ENCODE results near the gene ST6GALNAC6.

Gene ST6GALNAC6

DNA sequence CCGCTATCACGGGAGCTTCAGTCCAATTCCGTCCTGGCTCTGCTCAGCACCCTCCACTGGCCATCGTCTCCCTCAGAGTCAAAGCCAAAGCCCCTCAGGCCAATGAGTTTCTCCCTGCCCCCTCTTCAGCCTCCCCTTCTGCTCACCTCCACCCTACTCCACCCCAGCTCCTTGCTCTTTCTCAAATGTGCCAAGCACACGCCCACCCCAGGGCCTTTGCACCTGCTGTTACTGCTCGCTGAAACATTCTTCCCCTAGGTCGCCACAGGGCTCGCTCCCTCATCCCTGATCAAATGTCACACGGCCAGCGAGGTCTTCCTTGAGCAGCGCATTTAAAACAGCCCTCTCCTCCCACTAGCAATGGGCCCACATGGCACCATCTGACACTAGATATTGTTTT, 38.6 kb downstream of the ST6GALNAC6 start:
- Histone ChIP-seq H3K36me3 (ENCODE audit: control insufficient read depth, insufficient read depth, low read length) (no peaks in the 10 kb centered on the region), H3K9me3 (ENCODE audit: control insufficient read depth, low read length) (no peaks in the 10 kb centered on the region), H3K4me3 (ENCODE audit: extremely low read depth, insufficient read depth, low read length, poor library complexity, severe bottlenecking) (no peak overlapping the region), H3K4me1 (ENCODE audit: control insufficient read depth, insufficient read depth, low read length, poor library complexity, severe bottlenecking) (peaks cover 17% of the 10 kb centered on the region), H3K27ac (ENCODE audit: low read depth, low read length, severe bottlenecking) (no peak overlapping the region)
- 98 to 99% methylated on average over 10 of the region's 11 CpGs for WGBS, 2 experiments (ENCODE audit: insufficient coverage in 2 of 2)

DNA sequence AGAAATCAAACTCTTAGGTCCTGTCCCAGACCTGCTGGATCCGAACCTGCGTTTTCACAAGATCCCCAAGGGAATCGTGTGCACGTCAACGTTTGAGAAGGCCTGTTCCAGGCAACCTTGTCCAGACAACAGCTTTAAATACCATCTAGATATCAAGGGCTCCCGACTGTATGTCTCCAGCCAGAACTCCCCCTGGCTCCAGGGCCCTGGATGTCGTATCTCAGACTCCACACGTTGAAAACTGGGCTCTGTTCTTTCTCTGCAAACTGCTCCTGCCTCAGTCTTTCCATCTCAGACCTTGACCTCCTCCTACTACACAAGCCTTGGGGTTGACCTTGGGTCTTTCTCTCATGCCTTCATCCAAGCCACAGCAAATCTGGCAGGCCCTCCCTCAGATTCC, 39.1 kb downstream of the ST6GALNAC6 start:
- Histone ChIP-seq H3K36me3 (ENCODE audit: control insufficient read depth, insufficient read depth, low read length) (no peaks in the 10 kb centered on the region), H3K4me3 (ENCODE audit: extremely low read depth, insufficient read depth, low read length, poor library complexity, severe bottlenecking) (no peak overlapping the region), H3K9me3 (ENCODE audit: control insufficient read depth, low read length) (no peaks in the 10 kb centered on the region), H3K4me1 (ENCODE audit: control insufficient read depth, insufficient read depth, low read length, poor library complexity, severe bottlenecking) (peaks cover 20% of the 10 kb centered on the region), H3K27ac (ENCODE audit: low read depth, low read length, severe bottlenecking) (no peak overlapping the region)
- 82 to 87% methylated on average over 8 of the region's 8 CpGs for WGBS, 2 experiments (ENCODE audit: insufficient coverage in 2 of 2)

DNA sequence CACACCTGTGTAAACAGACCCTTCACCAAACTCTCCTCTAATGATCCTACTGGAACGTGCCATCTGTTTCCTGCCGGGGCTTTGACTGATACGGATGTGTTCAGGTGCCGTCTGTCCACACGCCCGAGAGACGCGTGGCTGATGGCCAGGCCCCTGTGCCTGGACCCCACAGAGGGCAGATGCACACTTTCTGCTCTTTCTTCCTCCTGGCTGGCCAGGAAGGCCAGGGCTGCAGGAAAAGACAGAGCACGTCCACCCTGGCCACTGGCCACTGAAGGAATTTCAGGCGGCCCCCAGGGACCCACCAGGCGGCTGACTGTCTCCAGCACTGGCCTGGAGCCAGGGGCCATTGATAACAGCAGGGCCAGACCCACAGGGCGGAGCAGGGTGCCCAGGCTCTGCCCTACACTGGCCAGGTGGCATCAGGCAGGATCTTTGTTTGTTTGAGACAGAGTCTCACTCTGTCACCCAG, 41.3 kb downstream of the ST6GALNAC6 start:
- H3K27ac ChIP-seq (ENCODE audit: low read depth, low read length, severe bottlenecking), result no peak overlapping the region
- H3K36me3 ChIP-seq (ENCODE audit: control insufficient read depth, insufficient read depth, low read length), result no peaks in the 10 kb centered on the region
- no peaks in the 10 kb centered on the region for H3K9me3 ChIP-seq (ENCODE audit: control insufficient read depth, low read length)
- peaks cover 30% of the 10 kb centered on the region for H3K4me1 ChIP-seq (ENCODE audit: control insufficient read depth, insufficient read depth, low read length, poor library complexity, severe bottlenecking)
- no peak overlapping the region for H3K4me3 ChIP-seq (ENCODE audit: extremely low read depth, insufficient read depth, low read length, poor library complexity, severe bottlenecking)
- 91 to 96% methylated on average over 12 of the region's 12 CpGs for WGBS, 2 experiments (ENCODE audit: insufficient coverage in 2 of 2)

DNA sequence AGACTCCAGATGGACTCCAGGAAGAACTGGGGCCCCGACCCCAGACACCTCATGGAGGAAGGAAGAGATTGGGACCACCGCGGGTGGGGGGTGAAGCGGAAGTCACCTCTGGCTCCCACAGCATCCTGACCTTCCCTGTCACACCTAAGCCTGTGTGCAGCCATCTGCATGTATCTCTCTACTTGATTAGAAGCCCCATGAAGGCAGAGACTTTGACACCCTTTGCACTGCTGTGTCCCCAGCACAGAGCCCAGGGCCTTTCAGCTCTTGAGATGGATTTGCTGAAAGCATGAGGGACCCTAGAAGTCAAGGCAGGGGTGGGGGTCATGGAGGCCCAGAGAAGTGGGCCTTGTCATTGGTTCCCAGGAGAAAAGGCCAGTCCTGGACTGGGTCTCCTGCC, 42.1 kb downstream of the ST6GALNAC6 start:
- H3K4me3 ChIP-seq (ENCODE audit: extremely low read depth, insufficient read depth, low read length, poor library complexity, severe bottlenecking), result no peak overlapping the region
- H3K9me3 ChIP-seq (ENCODE audit: control insufficient read depth, low read length), result no peaks in the 10 kb centered on the region
- 81 to 92% methylated on average over 3 to 4 of the region's 4 CpGs for WGBS, 2 experiments (ENCODE audit: insufficient coverage in 2 of 2)
- H3K27ac ChIP-seq (ENCODE audit: low read depth, low read length, severe bottlenecking), result no peak overlapping the region
- H3K36me3 ChIP-seq (ENCODE audit: control insufficient read depth, insufficient read depth, low read length), result no peaks in the 10 kb centered on the region
- H3K4me1 ChIP-seq (ENCODE audit: control insufficient read depth, insufficient read depth, low read length, poor library complexity, severe bottlenecking), result peaks cover 23% of the 10 kb centered on the region

DNA sequence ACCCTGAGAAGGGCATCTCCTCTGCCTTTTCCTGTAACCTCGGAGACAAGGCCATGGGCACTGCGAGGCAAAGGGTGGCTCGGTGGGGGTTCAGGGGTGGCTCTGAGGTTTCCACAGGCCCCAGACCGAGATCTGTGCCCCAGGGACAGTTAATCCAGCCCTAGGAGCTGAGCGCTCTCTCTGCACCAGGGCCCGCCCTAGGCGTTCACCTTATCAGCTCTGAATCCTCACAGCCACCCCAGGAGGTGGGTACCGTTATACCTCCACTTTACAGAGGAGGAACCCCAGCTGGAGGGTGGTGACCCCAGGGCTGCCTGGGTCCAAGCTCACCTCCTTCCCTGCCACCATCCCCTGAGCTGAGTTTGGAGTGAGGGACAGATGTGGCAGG, 42.7 kb downstream of the ST6GALNAC6 start:
- Histone ChIP-seq H3K9me3 (ENCODE audit: control insufficient read depth, low read length) (no peaks in the 10 kb centered on the region), H3K27ac (ENCODE audit: low read depth, low read length, severe bottlenecking) (no peak overlapping the region), H3K4me1 (ENCODE audit: control insufficient read depth, insufficient read depth, low read length, poor library complexity, severe bottlenecking) (peaks cover 18% of the 10 kb centered on the region), H3K4me3 (ENCODE audit: extremely low read depth, insufficient read depth, low read length, poor library complexity, severe bottlenecking) (no peak overlapping the region), H3K36me3 (ENCODE audit: control insufficient read depth, insufficient read depth, low read length) (no peaks in the 10 kb centered on the region)
- 91 to 96% methylated on average over 6 to 8 of the region's 8 CpGs for WGBS, 2 experiments (ENCODE audit: insufficient coverage in 2 of 2)

DNA sequence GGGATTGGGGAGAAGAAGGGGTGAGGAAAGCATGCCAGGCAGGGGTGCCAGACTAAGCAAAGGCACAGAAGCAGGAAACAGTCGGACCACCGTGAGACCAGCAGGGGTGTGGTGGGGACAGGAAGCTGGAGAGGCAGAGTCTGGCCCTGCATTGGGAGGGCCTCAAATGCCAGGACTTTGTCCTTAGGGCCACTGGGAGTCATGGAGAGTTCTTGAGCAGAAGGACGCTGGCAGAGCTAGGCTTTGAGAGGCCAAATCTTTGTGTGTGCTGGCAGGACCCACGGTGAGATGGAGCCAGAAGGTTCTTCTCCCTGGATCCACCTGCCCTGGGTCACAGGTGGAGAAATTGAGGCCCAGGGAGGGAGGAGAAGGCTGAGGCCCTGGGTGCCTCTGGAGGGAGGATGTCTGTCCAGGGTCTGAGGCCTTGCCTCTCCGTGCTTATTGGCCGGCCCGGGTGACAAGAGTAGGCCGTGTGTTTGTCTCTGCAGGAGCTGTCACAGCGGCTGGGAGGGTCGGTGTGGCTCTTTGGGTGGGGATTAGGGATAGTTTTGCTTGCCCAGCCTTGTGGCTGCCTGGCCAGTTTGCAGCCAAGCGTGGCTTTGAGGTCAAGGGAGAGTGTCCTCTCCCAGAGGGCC, 43.2 kb downstream of the ST6GALNAC6 start:
- H3K27ac ChIP-seq (ENCODE audit: low read depth, low read length, severe bottlenecking), result no peak overlapping the region
- WGBS, 2 experiments (ENCODE audit: insufficient coverage in 2 of 2), result 73 to 86% methylated on average over 5 to 9 of the region's 11 CpGs
- H3K4me3 ChIP-seq (ENCODE audit: extremely low read depth, insufficient read depth, low read length, poor library complexity, severe bottlenecking), result no peak overlapping the region
- H3K36me3 ChIP-seq (ENCODE audit: control insufficient read depth, insufficient read depth, low read length), result peaks cover under 1% of the 10 kb centered on the region
- H3K4me1 ChIP-seq (ENCODE audit: control insufficient read depth, insufficient read depth, low read length, poor library complexity, severe bottlenecking), result peaks cover 18% of the 10 kb centered on the region
- no peaks in the 10 kb centered on the region for H3K9me3 ChIP-seq (ENCODE audit: control insufficient read depth, low read length)

DNA sequence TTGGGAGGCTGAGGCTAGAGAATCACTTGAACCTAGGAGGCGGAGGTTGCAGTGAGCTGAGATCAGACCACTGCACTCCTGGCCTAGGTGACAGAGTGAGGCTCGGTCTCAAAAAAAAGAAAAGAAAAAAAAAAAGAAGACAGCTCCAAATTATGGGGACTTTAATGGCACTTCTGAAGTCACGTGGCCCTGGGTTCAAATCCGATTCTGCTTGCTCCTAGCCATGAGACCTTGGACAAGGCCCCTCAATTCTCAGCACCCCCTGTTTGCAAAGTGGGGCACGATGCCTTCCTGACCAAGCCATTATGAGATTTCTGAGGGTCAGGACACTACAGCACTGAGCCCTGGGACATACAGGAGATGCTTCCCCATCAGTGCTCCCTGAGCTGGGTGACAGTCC, 43.9 kb downstream of the ST6GALNAC6 start:
- H3K4me3 ChIP-seq (ENCODE audit: extremely low read depth, insufficient read depth, low read length, poor library complexity, severe bottlenecking), result no peak overlapping the region
- H3K9me3 ChIP-seq (ENCODE audit: control insufficient read depth, low read length), result peaks cover 3% of the 10 kb centered on the region
- H3K4me1 ChIP-seq (ENCODE audit: control insufficient read depth, insufficient read depth, low read length, poor library complexity, severe bottlenecking), result peaks cover 18% of the 10 kb centered on the region
- H3K27ac ChIP-seq (ENCODE audit: low read depth, low read length, severe bottlenecking), result no peak overlapping the region
- H3K36me3 ChIP-seq (ENCODE audit: control insufficient read depth, insufficient read depth, low read length), result peaks cover 8% of the 10 kb centered on the region
- WGBS, 2 experiments (ENCODE audit: insufficient coverage in 2 of 2), result 98 to 100% methylated on average over 5 of the region's 5 CpGs

DNA sequence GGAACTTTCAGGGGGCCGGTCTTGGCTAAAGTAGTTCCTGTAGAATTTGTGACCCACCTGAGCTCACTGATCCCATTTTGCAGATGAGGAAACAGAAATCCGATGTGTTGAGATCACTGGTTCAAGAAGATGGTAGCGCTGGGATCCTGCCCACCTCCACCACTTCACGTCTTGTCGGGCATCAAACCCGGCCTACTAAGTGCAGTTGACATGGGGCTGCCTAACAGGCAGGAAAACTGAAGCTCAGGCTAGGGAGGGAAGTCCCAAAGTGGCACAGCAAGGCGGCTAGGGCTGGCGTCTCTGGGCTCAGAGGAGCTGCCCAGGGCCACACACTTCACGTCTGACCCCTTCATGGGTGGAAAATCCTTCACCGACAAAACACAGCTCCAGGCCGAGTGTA, 44.4 kb downstream of the ST6GALNAC6 start:
- peaks cover 18% of the 10 kb centered on the region for H3K4me1 ChIP-seq (ENCODE audit: control insufficient read depth, insufficient read depth, low read length, poor library complexity, severe bottlenecking)
- peaks cover 9% of the 10 kb centered on the region for H3K9me3 ChIP-seq (ENCODE audit: control insufficient read depth, low read length)
- no peak overlapping the region for H3K27ac ChIP-seq (ENCODE audit: low read depth, low read length, severe bottlenecking)
- WGBS, 2 experiments (ENCODE audit: insufficient coverage in 2 of 2), result 91 to 97% methylated on average over 11 of the region's 11 CpGs
- peaks cover 12% of the 10 kb centered on the region for H3K36me3 ChIP-seq (ENCODE audit: control insufficient read depth, insufficient read depth, low read length)
- no peak overlapping the region for H3K4me3 ChIP-seq (ENCODE audit: extremely low read depth, insufficient read depth, low read length, poor library complexity, severe bottlenecking)

DNA sequence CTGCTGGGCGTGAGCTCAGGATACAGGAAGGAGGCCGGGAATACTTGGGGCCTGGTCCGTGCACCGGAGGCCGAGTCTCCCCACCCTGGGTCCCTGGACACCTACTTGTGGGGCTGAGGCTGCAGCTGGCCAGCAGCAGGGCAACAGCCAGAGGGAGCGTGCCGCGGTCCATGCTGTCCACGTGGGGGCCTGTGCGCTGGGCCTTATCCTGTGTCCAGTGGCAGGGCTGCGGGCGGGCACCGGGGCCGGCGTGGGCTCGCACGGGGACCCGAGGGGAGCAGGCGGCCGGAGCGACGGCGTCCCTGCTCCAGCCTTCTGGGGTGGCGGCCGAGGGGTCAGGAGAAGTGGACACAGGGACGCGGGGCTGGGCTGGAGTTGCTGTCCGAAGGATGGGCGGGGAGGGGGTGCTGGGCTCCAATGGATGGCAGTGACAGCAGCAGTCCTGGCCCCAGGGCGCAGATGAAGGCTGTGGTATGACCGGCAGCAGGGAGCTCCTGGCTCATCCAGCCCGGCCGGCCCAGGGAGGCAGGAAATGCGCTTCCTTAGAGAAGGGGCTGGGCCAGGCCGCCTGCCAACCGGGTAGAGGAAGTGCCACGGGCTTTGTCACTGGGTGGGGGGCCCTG, 45.1 kb downstream of the ST6GALNAC6 start, which contains the start of gene ENG:
ENG (minus strand) TSS at position 475 of the 623 bp plus-strand sequence; CDS start at position 172, 303 bp downstream.
- 71 to 81% methylated on average over 23 to 33 of the region's 37 CpGs for WGBS, 2 experiments (ENCODE audit: insufficient coverage in 2 of 2)
- Histone ChIP-seq H3K4me3 (ENCODE audit: extremely low read depth, insufficient read depth, low read length, poor library complexity, severe bottlenecking) (peak within 1 kb of the TSS; percentile 33), H3K27ac (ENCODE audit: low read depth, low read length, severe bottlenecking) (peak within 1 kb of the TSS; percentile 41), H3K36me3 (ENCODE audit: control insufficient read depth, insufficient read depth, low read length) (peaks cover 19% of the 10 kb centered on the region), H3K4me1 (ENCODE audit: control insufficient read depth, insufficient read depth, low read length, poor library complexity, severe bottlenecking) (peaks cover 18% of the 10 kb centered on the region), H3K9me3 (ENCODE audit: control insufficient read depth, low read length) (peaks cover 15% of the 10 kb centered on the region)

DNA sequence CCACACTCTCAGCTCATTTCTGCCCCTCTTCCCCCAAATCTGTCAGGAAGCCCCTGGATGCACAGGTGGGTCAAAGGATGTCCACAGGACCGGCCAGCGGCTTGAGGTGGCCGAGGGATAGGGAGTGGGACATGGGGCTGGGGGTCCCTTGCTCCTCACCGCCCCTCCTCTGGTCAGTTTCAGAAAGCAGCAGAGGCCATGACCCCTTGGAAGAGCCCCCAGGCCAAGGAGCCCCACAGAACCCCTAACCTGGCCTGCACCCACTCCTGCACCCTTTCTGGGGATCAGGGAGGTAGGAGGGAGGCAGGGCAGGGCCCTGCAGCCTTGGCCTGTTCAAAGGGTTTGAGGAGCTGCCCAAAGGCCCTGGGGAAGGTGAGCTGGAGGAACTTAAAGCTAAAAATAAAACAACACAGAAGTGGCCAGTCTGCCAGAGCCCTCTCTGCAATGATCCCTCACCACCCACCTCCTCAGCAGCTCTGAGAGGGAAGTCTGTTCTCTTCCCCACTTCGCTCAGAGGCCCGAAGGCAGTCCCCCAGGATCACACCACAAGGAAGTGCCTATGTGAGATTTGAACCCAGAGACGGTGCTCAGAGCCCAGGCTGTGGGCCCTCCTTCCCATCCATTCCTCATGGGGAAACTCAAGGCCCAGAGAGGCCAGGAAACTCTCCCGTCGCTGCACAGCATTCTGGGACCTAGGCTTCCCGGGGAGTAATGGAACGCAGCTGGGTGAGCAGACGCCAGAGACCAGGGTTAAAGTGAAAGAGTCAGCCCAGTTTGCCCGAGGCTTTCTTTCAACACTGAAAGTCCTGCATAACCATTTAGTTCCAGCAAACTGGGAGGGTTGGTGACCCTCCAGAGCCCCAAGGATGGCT, 45.9 kb downstream of the ST6GALNAC6 start:
- WGBS, 2 experiments (ENCODE audit: insufficient coverage in 2 of 2), result 82 to 93% methylated on average over 9 to 11 of the region's 13 CpGs
- Histone ChIP-seq H3K36me3 (ENCODE audit: control insufficient read depth, insufficient read depth, low read length) (peaks cover 23% of the 10 kb centered on the region), H3K4me1 (ENCODE audit: control insufficient read depth, insufficient read depth, low read length, poor library complexity, severe bottlenecking) (peaks cover 18% of the 10 kb centered on the region), H3K27ac (ENCODE audit: low read depth, low read length, severe bottlenecking) (peak overlapping the region; percentile 41), H3K9me3 (ENCODE audit: control insufficient read depth, low read length) (peaks cover 21% of the 10 kb centered on the region), H3K4me3 (ENCODE audit: extremely low read depth, insufficient read depth, low read length, poor library complexity, severe bottlenecking) (peak overlapping the region; percentile 33)
